ENCODE results near the gene ZC3H13.
A peak's percentile ranks its signal among the peaks of the same experiment; 100 is the strongest.

ZC3H13 gene

GRCh38 chr13:45917019-45917418 is 135.5 kb downstream of the ZC3H13 start (continued):
- TF ChIP-seq ZNF416 (tag by site-specific recombination; IDR thresholded peaks at IDR 0.05) (no peak), REPIN1 (tag by site-specific recombination; IDR thresholded peaks at IDR 0.05; ENCODE audit: low read depth) (no peak), ZNF239 (tag by site-specific recombination; IDR thresholded peaks at IDR 0.05) (no peak), ZNF548 (tag by site-specific recombination; IDR thresholded peaks at IDR 0.05) (no peak)

- ChIA-PET POLR2A (no interaction called here), CTCF (no interaction called here)
- Histone ChIP-seq H3K4me3 (ENCODE audit: low read depth, low read length) (no peak overlapping the region), H3K4me1 (ENCODE audit: control insufficient read depth, insufficient read depth, low read length) (no peaks in the 10 kb centered on the region), H3K9me3 (ENCODE audit: control insufficient read depth, insufficient read depth, low read depth, low read length) (no peaks in the 10 kb centered on the region), H3K36me3 (ENCODE audit: control insufficient read depth in 2 of 2, insufficient read depth in 1 of 2, low read length in 2 of 2) (no peaks in the 10 kb centered on the region), H3K27ac (ENCODE audit: extremely low read depth, low read depth, low read length) (no peak overlapping the region)
- TF ChIP-seq OVOL3 (tag by site-specific recombination; IDR thresholded peaks at IDR 0.05) (no peak), PRDM4 (tag by site-specific recombination; IDR thresholded peaks at IDR 0.05) (0 out of 2 replicates have a peak, but pooled peaks have one; percentile 21)
Observed at GRCh38 chr13:45915686-45916439, 136.7 kb downstream of the ZC3H13 start.

GRCh38 chr13:45909673-45910072 is 142.9 kb downstream of the ZC3H13 start:
- Histone ChIP-seq H3K4me3 (ENCODE audit: low read depth, low read length) (no peak overlapping the region), H3K9me3 (ENCODE audit: control insufficient read depth, insufficient read depth, low read depth, low read length) (no peaks in the 10 kb centered on the region), H3K36me3 (ENCODE audit: control insufficient read depth in 2 of 2, insufficient read depth in 1 of 2, low read length in 2 of 2) (no peaks in the 10 kb centered on the region), H3K27ac (ENCODE audit: extremely low read depth, low read depth, low read length) (no peak overlapping the region), H3K4me1 (ENCODE audit: control insufficient read depth, insufficient read depth, low read length) (no peaks in the 10 kb centered on the region)
- CTCF ChIA-PET: interaction anchor here (1.1 kb wide), 1 partner anchor 20 kb away, joined by 3 read pairs; no protein-coding TSS in a partner anchor
- POLR2A ChIA-PET: interaction anchor here (0.6 kb wide), 1 partner anchor 64 kb away, joined by 3 read pairs; no protein-coding TSS in a partner anchor
- TF ChIP-seq PRDM4 (tag by site-specific recombination; IDR thresholded peaks at IDR 0.05) (no peak), KLF10 (tag by site-specific recombination; IDR thresholded peaks at IDR 0.05) (no peak), ZNF324 (tag by site-specific recombination; IDR thresholded peaks at IDR 0.05) (no peak), ZBTB11 (tag by site-specific recombination; conservative IDR thresholded peaks at IDR 0.05; ENCODE audit: low read depth) (no peak), ZIC2 (tag by site-specific recombination; IDR thresholded peaks at IDR 0.05) (no peak), ZNF112 (tag by site-specific recombination; IDR thresholded peaks at IDR 0.05) (no peak), SETDB1 (IDR thresholded peaks at IDR 0.05; ENCODE audit: insufficient read length, low read length) (no peak), ZNF585B (tag by site-specific recombination; IDR thresholded peaks at IDR 0.05) (no peak)
